Measurements from ENCODE around the gene ACTG1. TPM values are rescaled to one million over a fixed set of nuclear protein-coding genes. Genes with fewer than 3 reads are reported as not detected.

Gene ACTG1
- total RNA-seq, 4 donors from 2014 or later: 2,372 to 2,875 (median 2,670) TPM

DNA sequence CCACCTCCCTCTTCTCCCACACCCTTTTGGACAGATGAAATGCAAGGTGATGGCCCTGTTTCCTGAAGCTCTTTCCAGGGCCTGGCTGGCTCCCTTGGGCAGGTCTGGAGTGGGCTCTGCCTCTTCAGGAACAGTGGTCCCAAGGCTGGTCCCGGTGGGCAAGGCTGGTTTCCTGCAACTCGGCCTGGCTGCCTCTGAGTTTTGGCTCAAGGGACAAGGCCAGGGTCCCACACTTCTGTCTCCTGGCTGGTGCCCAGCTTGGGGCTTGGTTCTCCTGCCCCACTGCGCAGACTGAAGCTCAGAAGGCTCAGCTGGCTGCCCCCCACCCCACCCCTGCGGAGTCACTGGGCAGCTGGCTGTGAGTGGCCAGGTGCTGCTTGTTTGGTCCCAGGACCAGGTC lies 3.8 kb upstream of the ACTG1 start:
- Histone ChIP-seq H3K27ac (peak overlapping the region in 3 of 4 donors; percentile 96 to 100 (median 100)), H3K27me3 (no peaks in the 10 kb centered on the region), H3K36me3 (peaks cover 0 to 10% (median 7%) of the 10 kb centered on the region in 3 donors), H3K4me1 (peaks cover 0 to 53% (median 48%) of the 10 kb centered on the region in 4 donors), H3K4me3 (peak overlapping the region in 2 of 4 donors; percentile 90 to 95), H3K9me3 (no peaks in the 10 kb centered on the region)
- 68 to 100% methylated on average over 2 to 4 of the region's 4 CpGs for WGBS, 2 donors
- TF ChIP-seq EP300 (IDR thresholded peaks at IDR 0.05): no peak
- TF ChIP-seq POLR2A (IDR thresholded peaks at IDR 0.05): no peak
- TF ChIP-seq, protein P1, sequence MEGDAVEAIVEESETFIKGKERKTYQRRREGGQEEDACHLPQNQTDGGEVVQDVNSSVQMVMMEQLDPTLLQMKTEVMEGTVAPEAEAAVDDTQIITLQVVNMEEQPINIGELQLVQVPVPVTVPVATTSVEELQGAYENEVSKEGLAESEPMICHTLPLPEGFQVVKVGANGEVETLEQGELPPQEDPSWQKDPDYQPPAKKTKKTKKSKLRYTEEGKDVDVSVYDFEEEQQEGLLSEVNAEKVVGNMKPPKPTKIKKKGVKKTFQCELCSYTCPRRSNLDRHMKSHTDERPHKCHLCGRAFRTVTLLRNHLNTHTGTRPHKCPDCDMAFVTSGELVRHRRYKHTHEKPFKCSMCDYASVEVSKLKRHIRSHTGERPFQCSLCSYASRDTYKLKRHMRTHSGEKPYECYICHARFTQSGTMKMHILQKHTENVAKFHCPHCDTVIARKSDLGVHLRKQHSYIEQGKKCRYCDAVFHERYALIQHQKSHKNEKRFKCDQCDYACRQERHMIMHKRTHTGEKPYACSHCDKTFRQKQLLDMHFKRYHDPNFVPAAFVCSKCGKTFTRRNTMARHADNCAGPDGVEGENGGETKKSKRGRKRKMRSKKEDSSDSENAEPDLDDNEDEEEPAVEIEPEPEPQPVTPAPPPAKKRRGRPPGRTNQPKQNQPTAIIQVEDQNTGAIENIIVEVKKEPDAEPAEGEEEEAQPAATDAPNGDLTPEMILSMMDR (IDR thresholded peaks at IDR 0.05): no peak
- no peak for DNase-seq (ENCODE audit: low spot score in 2 of 2)

DNA sequence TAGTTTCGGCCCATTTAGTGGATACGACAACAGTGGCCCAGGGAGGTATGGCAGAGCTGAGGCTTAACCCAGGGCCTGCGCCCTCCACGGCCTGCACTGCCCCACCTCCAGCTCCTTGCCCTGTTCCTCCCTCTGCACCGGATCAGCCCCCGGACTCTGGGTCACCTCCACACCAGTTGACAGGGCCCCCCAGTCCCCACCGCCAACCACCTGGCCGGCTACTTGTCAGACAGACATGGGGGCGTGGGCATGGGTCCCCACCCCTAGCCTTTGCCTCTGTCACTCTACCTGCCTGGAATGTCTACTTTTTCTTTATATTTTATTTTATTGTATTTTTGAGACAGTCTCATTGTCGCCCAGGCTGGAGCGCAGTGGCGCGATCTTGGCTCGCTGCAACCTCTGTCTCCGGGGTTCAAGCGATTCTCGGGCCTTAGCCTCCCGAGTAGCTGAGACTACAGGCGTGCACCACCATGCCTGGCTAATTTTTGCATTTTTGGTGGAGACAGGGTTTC lies 3.0 kb upstream of the ACTG1 start:
- WGBS, 2 donors: 56 to 58% methylated on average over 18 to 19 of the region's 19 CpGs
- H3K27ac ChIP-seq: peak overlapping the region; percentile 96 to 100 (median 100)
- DNase-seq (ENCODE audit: low spot score in 2 of 2): no peak

GRCh38 chr17:81514739-81515529 lies 2.3 kb upstream of the ACTG1 start:
- Histone ChIP-seq H3K4me1 (peaks cover 0 to 57% (median 48%) of the 10 kb centered on the region in 4 donors), H3K27ac (peak overlapping the region; percentile 96 to 100 (median 100)), H3K27me3 (no peaks in the 10 kb centered on the region), H3K4me3 (peak overlapping the region; percentile 89 to 96 (median 92)), H3K9me3 (no peaks in the 10 kb centered on the region), H3K36me3 (peaks cover 0 to 25% (median 17%) of the 10 kb centered on the region in 3 donors)
- TF ChIP-seq, protein P1 (IDR thresholded peaks at IDR 0.05): no peak
- peak; percentile 56 to 83 for TF ChIP-seq POLR2A (IDR thresholded peaks at IDR 0.05)
- TF ChIP-seq EP300 (IDR thresholded peaks at IDR 0.05): peak in 1 of 2 donors; percentile 41
- DNase-seq (ENCODE audit: low spot score in 2 of 2): peak; percentile 59 to 72
- WGBS, 2 donors: 0% methylated on average over 16 to 21 of the region's 82 CpGs

More for the DNA sequence above, 3.0 kb upstream of the ACTG1 start:
- H3K27me3 ChIP-seq: no peaks in the 10 kb centered on the region
- peak overlapping the region; percentile 89 to 96 (median 92) for H3K4me3 ChIP-seq
- no peak for TF ChIP-seq POLR2A (IDR thresholded peaks at IDR 0.05)
- TF ChIP-seq EP300 (IDR thresholded peaks at IDR 0.05): no peak
- TF ChIP-seq, protein P1 (IDR thresholded peaks at IDR 0.05): no peak
- H3K9me3 ChIP-seq: no peaks in the 10 kb centered on the region
- H3K36me3 ChIP-seq: peaks cover 0 to 18% (median 16%) of the 10 kb centered on the region in 3 donors
- H3K4me1 ChIP-seq: peaks cover 0 to 53% (median 48%) of the 10 kb centered on the region in 4 donors

DNA sequence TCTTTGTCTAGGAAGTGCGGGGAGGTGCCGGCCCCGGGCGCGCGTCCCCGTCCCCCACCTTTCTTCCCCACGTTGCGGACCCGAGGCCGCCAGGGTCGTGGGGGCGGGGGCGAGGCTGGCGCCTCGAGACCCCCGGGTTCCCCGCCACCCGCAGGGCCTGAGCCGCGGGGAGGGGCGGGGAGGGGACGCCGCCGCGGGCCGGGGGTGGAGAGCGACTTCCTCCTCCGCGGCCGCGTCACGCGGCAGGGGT lies 1.8 kb upstream of the ACTG1 start:
- DNase-seq (ENCODE audit: low spot score in 2 of 2): no peak
- WGBS, 2 donors: no CpG with 5 or more reads among the region's 34 CpGs
- Histone ChIP-seq H3K27ac (peak overlapping the region; percentile 96 to 100 (median 100)), H3K4me1 (peaks cover 0 to 55% (median 47%) of the 10 kb centered on the region in 4 donors), H3K36me3 (peaks cover 0 to 30% (median 17%) of the 10 kb centered on the region in 3 donors), H3K27me3 (no peaks in the 10 kb centered on the region), H3K4me3 (peak overlapping the region; percentile 86 to 96 (median 92)), H3K9me3 (no peaks in the 10 kb centered on the region)
- no peak for TF ChIP-seq EP300 (IDR thresholded peaks at IDR 0.05)
- no peak for TF ChIP-seq POLR2A (IDR thresholded peaks at IDR 0.05)

GRCh38 chr17:81513753-81514488 lies 1.3 kb upstream of the ACTG1 start:
- DNase-seq (ENCODE audit: low spot score in 2 of 2): peak; percentile 47 to 54
- Histone ChIP-seq H3K9me3 (no peaks in the 10 kb centered on the region), H3K4me3 (peak overlapping the region; percentile 86 to 96 (median 92)), H3K27me3 (no peaks in the 10 kb centered on the region), H3K27ac (peak overlapping the region; percentile 96 to 100 (median 100)), H3K4me1 (peaks cover 0 to 55% (median 47%) of the 10 kb centered on the region in 4 donors), H3K36me3 (peaks cover 0 to 35% (median 17%) of the 10 kb centered on the region in 3 donors)
- WGBS, 2 donors: 0% methylated on average over 17 to 43 of the region's 64 CpGs
- no peak for TF ChIP-seq POLR2A (IDR thresholded peaks at IDR 0.05)
- peak in 1 of 2 donors; percentile 19 for TF ChIP-seq EP300 (IDR thresholded peaks at IDR 0.05)
- TF ChIP-seq, protein P1 (IDR thresholded peaks at IDR 0.05): no peak
